ENCODE results near the gene LCN15. TPM values are rescaled to one million over a fixed set of nuclear protein-coding genes. Genes with fewer than 3 reads are reported as not detected.
A peak's percentile ranks its signal among the peaks of the same experiment; 100 is the strongest.
"Not testable (repeated sequence)": the region's sequence is repeated elsewhere in the genome, so short reads cannot be mapped to it uniquely, and the experiment has no call there.

Gene LCN15
- total RNA-seq, 3 donors from 2014 or later: not detected

DNA sequence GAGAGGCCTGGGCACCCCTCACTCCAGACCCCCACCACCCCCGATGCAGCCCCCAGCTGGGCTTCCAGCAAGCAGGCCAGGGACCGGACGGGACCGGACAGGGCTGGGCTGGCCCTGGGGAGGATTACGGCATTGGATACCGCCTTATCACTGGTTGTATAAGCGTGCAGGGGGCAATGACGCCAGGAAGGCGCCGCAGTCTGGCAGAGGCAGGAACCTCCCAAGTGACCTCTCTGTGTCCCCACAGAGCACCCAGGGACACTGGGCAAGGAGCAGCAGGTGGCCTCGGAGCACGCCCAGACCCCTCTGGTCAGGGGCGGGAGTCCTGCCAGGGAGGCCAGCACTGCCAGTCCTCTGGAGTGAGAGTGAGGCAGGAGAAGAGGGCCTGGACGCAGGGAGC is 723 bp upstream of the LCN15 start:
- Histone ChIP-seq H3K4me1 (no peaks in the 10 kb centered on the region), H3K9me3 (no peaks in the 10 kb centered on the region), H3K36me3 (no peaks in the 10 kb centered on the region), H3K27me3 (peaks cover 0 to 34% of the 10 kb centered on the region in 2 donors), H3K27ac (no peak overlapping the region), H3K4me3 (no peak overlapping the region)
- DNase-seq (ENCODE audit: low spot score in 2 of 2): no peak
- intact Hi-C loops (cut with DNase I; ENCODE audit: low total_unique reads): no loop called here
- no peak for TF ChIP-seq POLR2A (IDR thresholded peaks at IDR 0.05)
- TF ChIP-seq, protein P1, sequence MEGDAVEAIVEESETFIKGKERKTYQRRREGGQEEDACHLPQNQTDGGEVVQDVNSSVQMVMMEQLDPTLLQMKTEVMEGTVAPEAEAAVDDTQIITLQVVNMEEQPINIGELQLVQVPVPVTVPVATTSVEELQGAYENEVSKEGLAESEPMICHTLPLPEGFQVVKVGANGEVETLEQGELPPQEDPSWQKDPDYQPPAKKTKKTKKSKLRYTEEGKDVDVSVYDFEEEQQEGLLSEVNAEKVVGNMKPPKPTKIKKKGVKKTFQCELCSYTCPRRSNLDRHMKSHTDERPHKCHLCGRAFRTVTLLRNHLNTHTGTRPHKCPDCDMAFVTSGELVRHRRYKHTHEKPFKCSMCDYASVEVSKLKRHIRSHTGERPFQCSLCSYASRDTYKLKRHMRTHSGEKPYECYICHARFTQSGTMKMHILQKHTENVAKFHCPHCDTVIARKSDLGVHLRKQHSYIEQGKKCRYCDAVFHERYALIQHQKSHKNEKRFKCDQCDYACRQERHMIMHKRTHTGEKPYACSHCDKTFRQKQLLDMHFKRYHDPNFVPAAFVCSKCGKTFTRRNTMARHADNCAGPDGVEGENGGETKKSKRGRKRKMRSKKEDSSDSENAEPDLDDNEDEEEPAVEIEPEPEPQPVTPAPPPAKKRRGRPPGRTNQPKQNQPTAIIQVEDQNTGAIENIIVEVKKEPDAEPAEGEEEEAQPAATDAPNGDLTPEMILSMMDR (IDR thresholded peaks at IDR 0.05): no peak
- no peak for TF ChIP-seq POLR2AphosphoS5 (IDR thresholded peaks at IDR 0.05)

DNA sequence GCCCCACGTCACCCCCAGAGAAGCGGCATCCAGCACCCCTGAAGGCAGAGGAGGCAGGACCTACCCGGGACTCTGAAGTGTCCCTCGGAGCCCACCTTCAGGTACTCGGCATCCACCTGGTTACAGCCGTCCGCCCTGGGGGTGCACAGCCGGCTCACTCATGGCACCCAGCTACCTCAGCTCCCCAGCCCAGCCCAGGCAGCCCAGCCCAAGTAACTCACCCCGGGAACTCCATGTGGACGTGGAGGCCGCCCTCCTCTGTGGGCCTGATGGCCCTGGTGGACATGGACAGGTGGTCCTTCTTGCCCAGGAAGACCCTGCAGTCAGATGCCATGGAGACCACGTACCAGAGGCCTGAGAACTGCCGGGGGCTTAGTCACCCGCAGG is 676 bp downstream of the LCN15 start:
- Histone ChIP-seq H3K9me3 (no peaks in the 10 kb centered on the region), H3K27ac (no peak overlapping the region), H3K36me3 (no peaks in the 10 kb centered on the region), H3K4me1 (no peaks in the 10 kb centered on the region), H3K4me3 (no peak overlapping the region), H3K27me3 (peaks cover 0 to 34% of the 10 kb centered on the region in 2 donors)
- intact Hi-C loops (cut with DNase I; ENCODE audit: low total_unique reads): no loop called here
- TF ChIP-seq POLR2AphosphoS5 (IDR thresholded peaks at IDR 0.05): no peak
- TF ChIP-seq, protein P1 (IDR thresholded peaks at IDR 0.05): no peak
- no peak for TF ChIP-seq POLR2A (IDR thresholded peaks at IDR 0.05)
- no peak for DNase-seq (ENCODE audit: low spot score in 2 of 2)

DNA sequence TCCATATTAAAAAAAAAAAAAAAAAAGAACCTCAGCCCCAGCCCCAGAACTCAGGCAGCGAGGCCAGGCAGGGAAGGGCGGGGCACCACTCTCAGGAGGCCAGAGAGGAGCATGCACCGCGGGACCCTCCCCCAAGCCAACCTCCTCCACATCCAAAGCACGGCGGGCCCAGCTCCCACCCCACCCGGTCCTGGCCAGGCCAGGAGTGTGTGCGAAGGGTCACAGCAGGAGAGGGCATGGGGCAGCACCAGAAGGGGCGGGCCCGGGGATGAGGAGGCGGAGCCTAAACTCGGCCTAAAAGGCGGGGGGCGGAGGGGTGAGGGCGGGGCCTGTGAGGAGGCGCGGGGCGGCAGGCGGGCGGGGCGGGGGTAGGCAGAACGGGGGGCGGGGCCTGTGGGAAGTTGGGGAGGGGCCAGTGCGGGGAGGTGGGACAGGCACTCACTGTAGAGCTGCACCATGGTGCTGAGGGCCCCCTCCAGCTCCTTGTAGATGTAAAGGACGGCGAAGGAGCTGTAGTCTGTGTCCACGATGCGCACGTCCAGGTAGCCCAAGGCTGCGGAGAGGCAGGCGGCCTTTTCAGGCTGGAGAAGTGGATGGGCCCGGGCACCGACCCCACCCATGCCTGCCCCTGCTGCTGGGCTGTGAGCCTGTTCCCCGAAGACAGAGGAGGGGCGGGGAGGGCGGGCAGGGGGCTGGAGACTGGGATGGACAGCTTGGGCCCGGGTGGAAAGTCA is 1.2 kb downstream of the LCN15 start:
- Histone ChIP-seq H3K4me1 (no peaks in the 10 kb centered on the region), H3K4me3 (no peak overlapping the region), H3K27ac (no peak overlapping the region), H3K36me3 (no peaks in the 10 kb centered on the region), H3K27me3 (peaks cover 0 to 33% of the 10 kb centered on the region in 2 donors), H3K9me3 (no peaks in the 10 kb centered on the region)
- intact Hi-C loops (cut with DNase I; ENCODE audit: low total_unique reads): no loop called here
- DNase-seq (ENCODE audit: low spot score in 2 of 2): no peak
- TF ChIP-seq POLR2AphosphoS5 (IDR thresholded peaks at IDR 0.05): no peak

DNA sequence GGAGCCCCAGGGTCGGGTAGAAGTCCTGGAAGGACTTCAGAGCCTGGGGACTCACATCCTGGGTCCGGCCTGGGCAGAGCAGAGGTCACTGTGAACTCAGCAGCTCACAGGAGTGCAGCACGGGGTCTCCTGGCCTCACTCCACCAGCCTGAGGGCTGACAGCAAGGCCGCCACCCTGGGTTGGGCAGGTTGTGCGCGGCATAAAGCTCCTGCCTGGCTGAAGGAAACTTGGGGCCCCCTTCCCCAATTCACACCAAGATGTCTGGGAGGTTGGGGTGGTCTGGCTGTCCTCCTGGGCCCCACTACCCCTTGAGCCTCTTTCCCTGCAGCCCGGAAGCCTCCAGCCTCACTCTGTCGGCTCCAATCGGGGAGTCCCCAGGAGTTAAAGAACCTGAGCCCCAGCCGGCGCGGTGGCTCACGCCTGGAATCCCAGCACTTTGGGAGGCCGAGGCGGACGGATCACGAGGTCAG is 2.1 kb downstream of the LCN15 start:
- H3K9me3 ChIP-seq: no peaks in the 10 kb centered on the region
- TF ChIP-seq, protein P1 (IDR thresholded peaks at IDR 0.05): no peak
- TF ChIP-seq POLR2A (IDR thresholded peaks at IDR 0.05): no peak
- TF ChIP-seq POLR2AphosphoS5 (IDR thresholded peaks at IDR 0.05): no peak
- H3K36me3 ChIP-seq: no peaks in the 10 kb centered on the region
- no peaks in the 10 kb centered on the region for H3K4me1 ChIP-seq
- intact Hi-C loops (cut with DNase I; ENCODE audit: low total_unique reads): no loop called here
- peaks cover 0 to 25% of the 10 kb centered on the region in 2 donors for H3K27me3 ChIP-seq
- no peak overlapping the region for H3K4me3 ChIP-seq
- no peak overlapping the region for H3K27ac ChIP-seq
- no peak for DNase-seq (ENCODE audit: low spot score in 2 of 2)

DNA sequence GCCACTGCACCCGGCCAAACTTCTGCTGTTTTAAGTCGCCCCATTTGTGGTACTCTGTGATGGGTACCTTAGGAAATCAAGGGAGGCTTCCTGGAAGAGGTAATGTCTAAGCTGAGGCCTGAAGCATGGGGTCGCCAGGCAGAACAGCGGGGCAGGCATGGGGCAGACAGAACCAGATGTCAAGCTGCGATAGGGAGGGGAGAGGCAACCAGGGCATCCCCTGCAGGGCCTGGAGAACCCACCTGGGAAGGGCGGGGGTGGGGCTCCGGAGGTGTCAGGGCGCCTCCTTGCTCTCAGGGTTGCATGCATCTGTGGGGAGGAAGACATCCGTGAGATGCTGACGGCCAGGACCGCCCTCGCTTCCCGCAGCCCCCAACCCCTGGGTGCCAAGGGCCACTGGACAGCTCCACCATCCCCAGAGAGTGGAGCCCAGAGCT is 2.8 kb downstream of the LCN15 start:
- H3K27me3 ChIP-seq: peaks cover 0 to 22% of the 10 kb centered on the region in 2 donors
- H3K9me3 ChIP-seq: no peaks in the 10 kb centered on the region
- DNase-seq (ENCODE audit: low spot score in 2 of 2): no peak
- intact Hi-C loops (cut with DNase I; ENCODE audit: low total_unique reads): no loop called here
- H3K36me3 ChIP-seq: no peaks in the 10 kb centered on the region
- no peak for TF ChIP-seq POLR2AphosphoS5 (IDR thresholded peaks at IDR 0.05)
- TF ChIP-seq, protein P1 (IDR thresholded peaks at IDR 0.05): no peak
- no peak for TF ChIP-seq POLR2A (IDR thresholded peaks at IDR 0.05)
- H3K4me3 ChIP-seq: no peak overlapping the region
- H3K27ac ChIP-seq: no peak overlapping the region
- no peaks in the 10 kb centered on the region for H3K4me1 ChIP-seq

DNA sequence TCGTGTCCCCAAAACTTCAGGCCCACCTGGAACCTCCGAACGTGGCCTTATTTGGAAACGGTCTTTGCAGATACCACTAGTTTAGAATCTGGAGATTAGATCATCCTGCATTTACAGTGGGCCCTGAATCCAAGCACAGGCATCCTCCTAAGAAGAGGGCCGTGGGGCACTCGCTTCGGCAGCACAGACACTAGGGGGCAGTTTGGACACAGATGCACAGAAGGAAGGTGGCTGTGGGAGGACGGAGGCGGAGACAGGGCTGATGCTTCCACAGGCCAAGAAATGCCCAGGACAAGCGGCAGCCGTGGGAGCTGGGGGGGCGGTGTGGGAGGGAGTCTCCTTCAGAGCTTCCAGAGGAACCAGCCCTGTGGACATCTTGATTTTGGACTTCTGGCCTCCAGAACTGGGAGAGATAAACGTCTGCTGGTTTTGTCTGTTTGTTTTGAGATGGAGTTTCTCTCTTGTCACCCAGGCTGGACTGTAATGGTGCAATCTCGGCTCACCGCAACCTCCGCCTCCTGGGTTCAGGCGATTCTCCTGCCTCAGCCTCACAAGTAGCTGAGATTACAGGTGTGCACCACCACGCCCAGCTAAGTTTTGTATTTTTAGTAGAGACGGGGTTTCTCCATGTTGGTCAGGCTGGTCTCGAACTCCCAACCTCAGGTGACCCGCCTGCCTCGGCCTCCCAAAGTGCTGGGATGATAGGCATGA is 3.3 kb downstream of the LCN15 start:
- H3K4me1 ChIP-seq; H3K9me3 ChIP-seq; H3K4me3 ChIP-seq; intact Hi-C loops (cut with DNase I; ENCODE audit: low total_unique reads); H3K27ac ChIP-seq; H3K36me3 ChIP-seq: not testable (repeated sequence)
- H3K27me3 ChIP-seq: peaks cover 0 to 22% of the 10 kb centered on the region in 2 donors
- DNase-seq (ENCODE audit: low spot score in 2 of 2): peak in 1 of 2 donors; percentile 53

Data from breast epithelium (tissue), 4 donors.